Activated B cell treated with CpG ODN at 0.5 μM for 24 hours (primary cell): ENCODE data around the gene CT45A10. TPM values are rescaled to one million over a fixed set of nuclear protein-coding genes. Genes with fewer than 3 reads are reported as not detected.
"Not testable (repeated sequence)": the region's sequence is repeated elsewhere in the genome, so short reads cannot be mapped to it uniquely, and the experiment has no call there.

Experiments
- ATAC-seq: fragments of 200-7000 bp; cut with Tn5 transposase; one replicate; pipeline ENCODE4 v1.10.0; 2021; ENCODE audit warnings: low read depth, mild to moderate bottlenecking, moderate library complexity
- CTCF ChIA-PET: fragments of 350-600 bp; sonication (Branson Sonifier 250); formaldehyde crosslinking; loops from one replicate; lab custom pipeline; 2021; ENCODE audit warnings: antibody characterized with exemption; lab: Charles Lee
- POLR2A ChIA-PET: fragments of 350-600 bp; sonication (Branson Sonifier 250); formaldehyde crosslinking; loops from one replicate; lab custom pipeline; 2021; ENCODE audit warnings: antibody characterized with exemption; lab: Charles Lee
- DNase-seq: peaks from one replicate; pipeline ENCODE4 v3.0.0; 2022
- H3K27ac Mint-ChIP-seq: one replicate; pipeline ENCODE4 v1.8.0; 2020; ENCODE audit warnings: mixed read lengths
- H3K27me3 Mint-ChIP-seq: one replicate; pipeline ENCODE4 v1.8.0; 2021; ENCODE audit warnings: mixed read lengths
- H3K36me3 Mint-ChIP-seq: one replicate; pipeline ENCODE4 v1.8.0; 2021; ENCODE audit warnings: low read depth, mixed read lengths
- H3K4me1 Mint-ChIP-seq: one replicate; pipeline ENCODE4 v1.8.0; 2021; ENCODE audit warnings: mixed read lengths
- H3K4me3 Mint-ChIP-seq: one replicate; pipeline ENCODE4 v1.8.0; 2020; ENCODE audit warnings: mild to moderate bottlenecking, mixed read lengths
- H3K9me3 Mint-ChIP-seq: one replicate; pipeline ENCODE4 v1.8.0; 2020; ENCODE audit warnings: mixed read lengths
- intact Hi-C: fragments of 100-400 bp; cut with micrococcal nuclease; formaldehyde crosslinking; loops from one replicate; pipeline ENCODE4 v1.15.1; 2024
- total RNA-seq: library from RNA; stranded (reverse); gene quantifications from 2 replicates; pipeline ENCODE4 v1.2.3, GENCODE V29; 2022

CT45A10 gene
- total RNA-seq, 1 donor from 2014 or later = not detected

GRCh38 chrX:135837180-135837579 is 56.1 kb downstream of the CT45A10 start, which contains the start of gene CT45A7:
Gene CT45A7, minus strand, starts transcription at chrX:135837280. Its CDS starts 3,747 bp downstream, at chrX:135833533.
- ATAC-seq, H3K9me3 Mint-ChIP-seq, CTCF ChIA-PET, DNase-seq, H3K4me3 Mint-ChIP-seq, POLR2A ChIA-PET, H3K36me3 Mint-ChIP-seq, H3K27ac Mint-ChIP-seq, H3K27me3 Mint-ChIP-seq, H3K4me1 Mint-ChIP-seq, intact Hi-C loops: not testable (repeated sequence)

Other genes with a start within 250 kb of the CT45A10 start
- not detected in 2 replicates for gene CT45A1, start 179.8 kb downstream of the CT45A10 start, total RNA-seq
- not detected in 2 replicates for gene CT45A3, start 125.3 kb downstream of the CT45A10 start, total RNA-seq
- gene CT45A5, start 107.9 kb downstream of the CT45A10 start, total RNA-seq = not detected in 2 replicates
- not detected in 2 replicates for gene CT45A6, start 90.7 kb downstream of the CT45A10 start, total RNA-seq
- gene CT45A2, start 73.4 kb downstream of the CT45A10 start, total RNA-seq = not detected in 2 replicates
- gene CT45A7, start 56.2 kb downstream of the CT45A10 start, total RNA-seq = not detected in 2 replicates
- not detected in 2 replicates for gene CT45A8, start 38.9 kb downstream of the CT45A10 start, total RNA-seq
- not detected in 2 replicates for gene CT45A9, start 21.6 kb downstream of the CT45A10 start, total RNA-seq
- gene SAGE1, start 272 bp upstream of the CT45A10 start, total RNA-seq = not detected in 2 replicates
- gene MMGT1, start 80.5 kb upstream of the CT45A10 start, total RNA-seq = 20.3 and 21.4 TPM in 2 replicates
- gene SLC9A6, start 92.0 kb upstream of the CT45A10 start, total RNA-seq = 13.5 and 16.7 TPM in 2 replicates